ENCODE results near the gene RGPD6. TPM values are rescaled to one million over a fixed set of nuclear protein-coding genes. Genes with fewer than 3 reads are reported as not detected.
"Not testable (repeated sequence)": the region's sequence is repeated elsewhere in the genome, so short reads cannot be mapped to it uniquely, and the experiment has no call there.

RGPD6 gene
- polyA plus RNA-seq, 1 of the 3 experiments (the other 2 are of a cell fraction) = 2.0 TPM

GRCh38 chr2:110579216-110579965, 2.4 kb upstream of the RGPD6 start:
- H3K27ac ChIP-seq (ENCODE audit: low read depth in 2 of 2, low read length in 1 of 2); H3K9me2 ChIP-seq; H3K27me3 ChIP-seq (ENCODE audit: insufficient read depth); POLR2A ChIA-PET; H3K9ac ChIP-seq; H2AFZ ChIP-seq (ENCODE audit: low read depth); CTCF ChIA-PET; H3F3A ChIP-seq (replicated peaks; ENCODE audit: insufficient read depth); H4K20me1 ChIP-seq (ENCODE audit: insufficient read depth); H3K79me2 ChIP-seq (ENCODE audit: insufficient read depth); H3K36me3 ChIP-seq (replicated peaks in 1 of 2; ENCODE audit: control insufficient read depth in 1 of 2, insufficient read depth in 2 of 2, low read length in 1 of 2); H3K9me3 ChIP-seq; DNase-seq; H3K4me1 ChIP-seq (ENCODE audit: control insufficient read depth in 1 of 2, insufficient read depth in 2 of 2, low read depth in 1 of 2, low read length in 1 of 2); H3K4me2 ChIP-seq; H3K4me3 ChIP-seq (ENCODE audit: low read depth in 2 of 2, low read length in 1 of 2): not testable (repeated sequence)
- no CpG with 5 or more reads among the region's 12 CpGs for WGBS (ENCODE audit: low lambda C conversion rate)

- H4K20me1 ChIP-seq (ENCODE audit: insufficient read depth); H3K9me2 ChIP-seq; H3K4me1 ChIP-seq (ENCODE audit: control insufficient read depth in 1 of 2, insufficient read depth in 2 of 2, low read depth in 1 of 2, low read length in 1 of 2); H3K9me3 ChIP-seq; H3F3A ChIP-seq (replicated peaks; ENCODE audit: insufficient read depth); H3K36me3 ChIP-seq (replicated peaks in 1 of 2; ENCODE audit: control insufficient read depth in 1 of 2, insufficient read depth in 2 of 2, low read length in 1 of 2); H3K79me2 ChIP-seq (ENCODE audit: insufficient read depth); H3K4me3 ChIP-seq (ENCODE audit: low read depth in 2 of 2, low read length in 1 of 2); H3K27ac ChIP-seq (ENCODE audit: low read depth in 2 of 2, low read length in 1 of 2); DNase-seq; H3K27me3 ChIP-seq (ENCODE audit: insufficient read depth); CTCF ChIA-PET; POLR2A ChIA-PET; H2AFZ ChIP-seq (ENCODE audit: low read depth); H3K4me2 ChIP-seq; H3K9ac ChIP-seq: not testable (repeated sequence)
- WGBS (ENCODE audit: low lambda C conversion rate) = no CpG with 5 or more reads among the region's 1 CpG
Measured at GRCh38 chr2:110578429-110578828, 1.4 kb upstream of the RGPD6 start.

- H3K4me2 ChIP-seq; H4K20me1 ChIP-seq (ENCODE audit: insufficient read depth); H3K36me3 ChIP-seq (replicated peaks in 1 of 2; ENCODE audit: control insufficient read depth in 1 of 2, insufficient read depth in 2 of 2, low read length in 1 of 2); H3K9ac ChIP-seq; POLR2A ChIA-PET; H3K4me3 ChIP-seq (ENCODE audit: low read depth in 2 of 2, low read length in 1 of 2); H3K9me3 ChIP-seq; H3K27ac ChIP-seq (ENCODE audit: low read depth in 2 of 2, low read length in 1 of 2); H3F3A ChIP-seq (replicated peaks; ENCODE audit: insufficient read depth); H3K27me3 ChIP-seq (ENCODE audit: insufficient read depth); DNase-seq; CTCF ChIA-PET; H2AFZ ChIP-seq (ENCODE audit: low read depth); H3K4me1 ChIP-seq (ENCODE audit: control insufficient read depth in 1 of 2, insufficient read depth in 2 of 2, low read depth in 1 of 2, low read length in 1 of 2); H3K9me2 ChIP-seq; H3K79me2 ChIP-seq (ENCODE audit: insufficient read depth): not testable (repeated sequence)
- no CpG with 5 or more reads among the region's 8 CpGs for WGBS (ENCODE audit: low lambda C conversion rate)
Measured at GRCh38 chr2:110499755-110500377, 77.2 kb downstream of the RGPD6 start.

DNA sequence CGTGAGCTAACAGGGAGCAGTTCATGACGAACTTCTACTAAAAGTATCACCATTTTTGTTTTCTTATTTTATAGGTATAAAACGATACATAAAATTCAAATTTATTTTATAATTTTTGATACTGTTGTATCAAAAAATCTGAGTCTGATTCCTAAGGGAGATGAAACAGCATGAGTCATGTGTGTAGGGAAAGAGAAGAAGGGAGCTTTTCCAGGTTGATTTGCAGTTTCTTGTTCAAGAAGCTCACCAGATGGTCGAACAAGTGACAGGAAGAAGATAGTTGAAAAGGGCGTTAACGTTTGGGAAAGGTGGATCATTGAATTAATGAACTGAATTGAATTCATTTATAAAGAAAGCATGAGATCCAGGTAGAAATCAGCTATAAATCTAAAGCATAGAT, 81.0 kb downstream of the RGPD6 start:
- POLR2A ChIA-PET; H3F3A ChIP-seq (replicated peaks; ENCODE audit: insufficient read depth); H3K79me2 ChIP-seq (ENCODE audit: insufficient read depth); H3K4me1 ChIP-seq (ENCODE audit: control insufficient read depth in 1 of 2, insufficient read depth in 2 of 2, low read depth in 1 of 2, low read length in 1 of 2); H3K27ac ChIP-seq (ENCODE audit: low read depth in 2 of 2, low read length in 1 of 2); H4K20me1 ChIP-seq (ENCODE audit: insufficient read depth); H3K27me3 ChIP-seq (ENCODE audit: insufficient read depth); CTCF ChIA-PET; H3K9me2 ChIP-seq; DNase-seq; H3K9ac ChIP-seq; H3K4me3 ChIP-seq (ENCODE audit: low read depth in 2 of 2, low read length in 1 of 2); H3K36me3 ChIP-seq (replicated peaks in 1 of 2; ENCODE audit: control insufficient read depth in 1 of 2, insufficient read depth in 2 of 2, low read length in 1 of 2); H3K9me3 ChIP-seq; H3K4me2 ChIP-seq; H2AFZ ChIP-seq (ENCODE audit: low read depth): not testable (repeated sequence)
- no CpG with 5 or more reads among the region's 6 CpGs for WGBS (ENCODE audit: low lambda C conversion rate)

- DNase-seq; H2AFZ ChIP-seq (ENCODE audit: low read depth); POLR2A ChIA-PET; H3K9me2 ChIP-seq; H3K9ac ChIP-seq; H3K27ac ChIP-seq (ENCODE audit: low read depth in 2 of 2, low read length in 1 of 2); H4K20me1 ChIP-seq (ENCODE audit: insufficient read depth); H3K79me2 ChIP-seq (ENCODE audit: insufficient read depth); H3K9me3 ChIP-seq; H3K4me1 ChIP-seq (ENCODE audit: control insufficient read depth in 1 of 2, insufficient read depth in 2 of 2, low read depth in 1 of 2, low read length in 1 of 2); CTCF ChIA-PET; H3K4me3 ChIP-seq (ENCODE audit: low read depth in 2 of 2, low read length in 1 of 2); H3F3A ChIP-seq (replicated peaks; ENCODE audit: insufficient read depth); H3K27me3 ChIP-seq (ENCODE audit: insufficient read depth); H3K4me2 ChIP-seq; H3K36me3 ChIP-seq (replicated peaks in 1 of 2; ENCODE audit: control insufficient read depth in 1 of 2, insufficient read depth in 2 of 2, low read length in 1 of 2): not testable (repeated sequence)
- no CpG with 5 or more reads among the region's 3 CpGs for WGBS (ENCODE audit: low lambda C conversion rate)
Measured at GRCh38 chr2:110494488-110494887, 82.5 kb downstream of the RGPD6 start.

- CTCF ChIA-PET; H4K20me1 ChIP-seq (ENCODE audit: insufficient read depth); H3K36me3 ChIP-seq (replicated peaks in 1 of 2; ENCODE audit: control insufficient read depth in 1 of 2, insufficient read depth in 2 of 2, low read length in 1 of 2); H3K4me2 ChIP-seq; H3K79me2 ChIP-seq (ENCODE audit: insufficient read depth); DNase-seq; H3K4me3 ChIP-seq (ENCODE audit: low read depth in 2 of 2, low read length in 1 of 2); H3K4me1 ChIP-seq (ENCODE audit: control insufficient read depth in 1 of 2, insufficient read depth in 2 of 2, low read depth in 1 of 2, low read length in 1 of 2); H3K27ac ChIP-seq (ENCODE audit: low read depth in 2 of 2, low read length in 1 of 2); H3F3A ChIP-seq (replicated peaks; ENCODE audit: insufficient read depth); POLR2A ChIA-PET; H3K27me3 ChIP-seq (ENCODE audit: insufficient read depth); H2AFZ ChIP-seq (ENCODE audit: low read depth); H3K9ac ChIP-seq; H3K9me3 ChIP-seq; H3K9me2 ChIP-seq: not testable (repeated sequence)
- WGBS (ENCODE audit: low lambda C conversion rate) = no CpG with 5 or more reads among the region's 1 CpG
Measured at GRCh38 chr2:110488991-110489390, 88.0 kb downstream of the RGPD6 start.
